Renal cortical epithelial cell (primary cell): ENCODE measurements around the gene ZNF221. TPM values are rescaled to one million over a fixed set of nuclear protein-coding genes. Genes with fewer than 3 reads are reported as not detected.

ENCODE experiments used
- DNase-seq: peaks from one replicate; pipeline ENCODE4 v3.0.0-alpha.2; 2011; ENCODE audit warnings: low read depth
- total RNA-seq: library from RNA; depleted of rRNA; stranded (reverse); fragments of >200 nt; gene quantifications from 2 replicates; pipeline ENCODE4 v1.2.3, GENCODE V29; 2014

ZNF221 gene
- total RNA-seq, 1 donor from 2014 or later: 13.7 TPM

GRCh38 chr19:43957891-43958290 is 6.9 kb downstream of the ZNF221 start:
- peak; percentile 55 for DNase-seq

- no peak for DNase-seq
Observed at GRCh38 chr19:43960411-43960810, 9.4 kb downstream of the ZNF221 start.

GRCh38 chr19:43966079-43966694 is 15.2 kb downstream of the ZNF221 start:
- DNase-seq: no peak

GRCh38 chr19:43976732-43977131 is 25.7 kb downstream of the ZNF221 start:
- no peak for DNase-seq

GRCh38 chr19:43983544-43983911 is 32.5 kb downstream of the ZNF221 start:
- DNase-seq: no peak

- peak; percentile 96 for DNase-seq
Observed at GRCh38 chr19:43983912-43984686, 33.1 kb downstream of the ZNF221 start, which contains the start of gene ZNF155. Gene ZNF155 (plus strand): TSS chr19:43984188. CDS start chr19:43988544, 4,356 bp downstream.

GRCh38 chr19:43984687-43985000 is 33.6 kb downstream of the ZNF221 start:
- no peak for DNase-seq

- DNase-seq: no peak
Observed at GRCh38 chr19:43997631-43998290, 46.7 kb downstream of the ZNF221 start.

GRCh38 chr19:44002212-44002565 is 51.2 kb downstream of the ZNF221 start:
- no peak for DNase-seq

GRCh38 chr19:44002566-44003460 is 51.8 kb downstream of the ZNF221 start, which contains the start of gene ZNF230:
Gene ZNF230 (plus strand): TSS chr19:44002957. CDS start chr19:44007079, 4,122 bp downstream.
- DNase-seq: peak; percentile 95

GRCh38 chr19:44003461-44004009 is 52.5 kb downstream of the ZNF221 start:
- DNase-seq: peak; percentile 69

- DNase-seq: peak; percentile 10
Observed at GRCh38 chr19:44005973-44006372, 54.9 kb downstream of the ZNF221 start.

GRCh38 chr19:44007473-44007872 is 56.4 kb downstream of the ZNF221 start:
- DNase-seq: no peak

GRCh38 chr19:44010468-44010867 is 59.4 kb downstream of the ZNF221 start:
- DNase-seq: no peak

Other genes starting within 250 kb of the ZNF221 start
- gene IRGC, start 235.2 kb upstream of the ZNF221 start, total RNA-seq: not detected in 2 replicates
- 3.8 and 9.9 TPM in 2 replicates for gene SMG9, start 196.3 kb upstream of the ZNF221 start, total RNA-seq
- 0.85 and 8.5 TPM in 2 replicates for gene KCNN4, start 170.3 kb upstream of the ZNF221 start, total RNA-seq
- 0.35 TPM in 2 replicates for gene LYPD5, start 148.8 kb upstream of the ZNF221 start, total RNA-seq
- gene ZNF283, start 123.9 kb upstream of the ZNF221 start, total RNA-seq: 5.4 and 20.7 TPM in 2 replicates
- gene ZNF404, start 67.3 kb upstream of the ZNF221 start, total RNA-seq: 2.6 and 6.0 TPM in 2 replicates
- 12.3 and 24.2 TPM in 2 replicates for gene ZNF45, start 15.9 kb upstream of the ZNF221 start, total RNA-seq
- 7.6 and 11.9 TPM in 2 replicates for gene ZNF155, start 33.0 kb downstream of the ZNF221 start, total RNA-seq
- 3.3 and 5.0 TPM in 2 replicates for gene ZNF230, start 51.7 kb downstream of the ZNF221 start, total RNA-seq
- gene ZNF222, start 74.2 kb downstream of the ZNF221 start, total RNA-seq: 4.5 and 5.9 TPM in 2 replicates
- gene ZNF223, start 100.8 kb downstream of the ZNF221 start, total RNA-seq: 8.5 and 9.4 TPM in 2 replicates
- 2.1 and 4.4 TPM in 2 replicates for gene ZNF284, start 120.9 kb downstream of the ZNF221 start, total RNA-seq
- 19.1 and 41.5 TPM in 2 replicates for gene ZNF224, start 143.1 kb downstream of the ZNF221 start, total RNA-seq
- gene ZNF225, start 162.2 kb downstream of the ZNF221 start, total RNA-seq: 3.5 and 9.2 TPM in 2 replicates
- gene ZNF234, start 190.3 kb downstream of the ZNF221 start, total RNA-seq: 6.1 and 16.4 TPM in 2 replicates
- 13.2 and 25.1 TPM in 2 replicates for gene ZNF226, start 213.9 kb downstream of the ZNF221 start, total RNA-seq